Measurements from ENCODE around the gene NUDT9. TPM values are rescaled to one million over a fixed set of nuclear protein-coding genes. Genes with fewer than 3 reads are reported as not detected.
"Not testable (repeated sequence)": the region's sequence is repeated elsewhere in the genome, so short reads cannot be mapped to it uniquely, and the experiment has no call there.

NUDT9 gene
- total RNA-seq, 1 experiment from 2014 or later = 28.7 TPM

DNA sequence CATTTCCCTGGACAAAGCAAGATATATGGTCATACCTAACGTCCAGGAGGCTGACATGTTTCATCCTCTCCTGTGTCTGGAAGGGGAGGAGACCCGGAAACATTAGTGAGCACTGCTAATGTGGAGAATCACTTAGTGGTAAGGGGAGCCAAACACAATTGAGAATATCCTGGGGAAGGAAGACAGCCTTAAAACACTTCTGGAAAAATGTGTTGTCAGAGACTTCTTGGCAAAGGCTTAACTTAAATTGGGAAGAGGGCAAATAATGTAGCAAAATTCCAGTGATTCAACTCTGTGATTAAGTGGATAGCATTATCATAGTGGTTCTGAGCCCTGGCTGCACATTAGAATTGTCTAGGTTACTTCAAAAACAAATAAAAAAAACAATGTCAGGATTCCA lies 67.3 kb downstream of the NUDT9 start:
- TF ChIP-seq, protein P1, sequence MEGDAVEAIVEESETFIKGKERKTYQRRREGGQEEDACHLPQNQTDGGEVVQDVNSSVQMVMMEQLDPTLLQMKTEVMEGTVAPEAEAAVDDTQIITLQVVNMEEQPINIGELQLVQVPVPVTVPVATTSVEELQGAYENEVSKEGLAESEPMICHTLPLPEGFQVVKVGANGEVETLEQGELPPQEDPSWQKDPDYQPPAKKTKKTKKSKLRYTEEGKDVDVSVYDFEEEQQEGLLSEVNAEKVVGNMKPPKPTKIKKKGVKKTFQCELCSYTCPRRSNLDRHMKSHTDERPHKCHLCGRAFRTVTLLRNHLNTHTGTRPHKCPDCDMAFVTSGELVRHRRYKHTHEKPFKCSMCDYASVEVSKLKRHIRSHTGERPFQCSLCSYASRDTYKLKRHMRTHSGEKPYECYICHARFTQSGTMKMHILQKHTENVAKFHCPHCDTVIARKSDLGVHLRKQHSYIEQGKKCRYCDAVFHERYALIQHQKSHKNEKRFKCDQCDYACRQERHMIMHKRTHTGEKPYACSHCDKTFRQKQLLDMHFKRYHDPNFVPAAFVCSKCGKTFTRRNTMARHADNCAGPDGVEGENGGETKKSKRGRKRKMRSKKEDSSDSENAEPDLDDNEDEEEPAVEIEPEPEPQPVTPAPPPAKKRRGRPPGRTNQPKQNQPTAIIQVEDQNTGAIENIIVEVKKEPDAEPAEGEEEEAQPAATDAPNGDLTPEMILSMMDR (IDR thresholded peaks at IDR 0.05; ENCODE audit: insufficient read depth in 1 of 2, low read depth in 1 of 2, low read length in 1 of 2, severe bottlenecking in 1 of 2, unreplicated experiment in 1 of 2) = no peak
- POLR2A ChIA-PET = no interaction called here
- H3K27ac Mint-ChIP-seq (ENCODE audit: unreplicated experiment) = no peak overlapping the region

DNA sequence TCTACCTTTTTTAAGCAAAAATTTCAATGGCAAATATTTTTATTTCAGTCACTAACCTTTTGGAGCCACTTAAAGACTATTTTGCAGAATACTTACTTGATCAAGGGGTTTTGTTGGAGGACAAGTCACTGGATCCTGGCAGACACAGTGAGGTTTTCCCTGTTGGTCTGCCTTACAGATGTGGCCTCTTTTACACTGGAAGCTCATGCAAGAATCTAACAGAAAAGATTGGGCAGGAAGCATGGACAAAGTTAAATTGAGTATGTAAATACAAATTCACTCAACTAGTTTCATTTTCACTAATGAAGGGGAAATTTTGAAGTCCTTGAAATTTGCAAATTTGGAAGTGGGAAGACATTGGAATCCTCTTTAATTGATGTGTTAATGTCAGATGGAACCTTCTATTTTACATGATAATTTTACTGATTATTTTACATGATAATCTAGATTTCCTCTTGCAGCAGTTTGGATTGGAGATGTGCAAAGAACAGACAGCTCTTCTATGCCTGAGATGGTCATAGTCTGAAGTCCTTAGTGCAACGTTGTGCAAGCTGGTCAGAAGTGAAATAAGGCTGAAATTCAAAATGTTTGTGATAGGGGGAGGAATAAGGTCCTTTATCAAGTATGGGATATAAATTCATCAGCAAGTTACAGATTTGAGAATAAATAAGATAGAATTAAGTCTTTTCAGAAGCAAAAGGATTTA lies 68.4 kb downstream of the NUDT9 start:
- no peaks in the 10 kb centered on the region for H3K27me3 Mint-ChIP-seq (ENCODE audit: insufficient read depth, unreplicated experiment)
- no peak overlapping the region for H3K27ac Mint-ChIP-seq (ENCODE audit: unreplicated experiment)
- Histone ChIP-seq H3K36me3 (ENCODE audit: control insufficient read depth, insufficient read depth, low read length) (no peaks in the 10 kb centered on the region), H3K27me3 (replicated peaks; ENCODE audit: control insufficient read depth, insufficient read depth, low read length) (no peaks in the 10 kb centered on the region), H3K4me1 (no peaks in the 10 kb centered on the region), H3K9me3 (no peaks in the 10 kb centered on the region), H3K4me3 (ENCODE audit: low read depth, low read length) (no peak overlapping the region)
- intact Hi-C loops (cut with micrococcal nuclease; ENCODE audit: unreplicated experiment) = no loop called here
- no peaks in the 10 kb centered on the region for H3K4me1 Mint-ChIP-seq (ENCODE audit: low read depth, unreplicated experiment)
- H3K4me3 Mint-ChIP-seq (ENCODE audit: unreplicated experiment) = no peak overlapping the region
- no TSS peak for BruUV-seq (replicated peaks)
- TF ChIP-seq, protein P1 (IDR thresholded peaks at IDR 0.05; ENCODE audit: insufficient read depth in 1 of 2, low read depth in 1 of 2, low read length in 1 of 2, severe bottlenecking in 1 of 2, unreplicated experiment in 1 of 2) = no peak
- ChIA-PET CTCF (no interaction called here), POLR2A (no interaction called here)
- no peaks in the 10 kb centered on the region for H3K9me3 Mint-ChIP-seq (ENCODE audit: unreplicated experiment)
- DNase-seq = no peak
- H3K36me3 Mint-ChIP-seq (ENCODE audit: insufficient read depth, unreplicated experiment) = no peaks in the 10 kb centered on the region

More for the DNA sequence above, 67.3 kb downstream of the NUDT9 start:
- no TSS peak for BruUV-seq (replicated peaks)
- DNase-seq = no peak
- intact Hi-C loops (cut with micrococcal nuclease; ENCODE audit: unreplicated experiment) = no loop called here
- Histone ChIP-seq H3K27me3 (replicated peaks; ENCODE audit: control insufficient read depth, insufficient read depth, low read length) (no peaks in the 10 kb centered on the region), H3K4me3 (ENCODE audit: low read depth, low read length) (no peak overlapping the region), H3K4me1 (no peaks in the 10 kb centered on the region), H3K36me3 (ENCODE audit: control insufficient read depth, insufficient read depth, low read length) (no peaks in the 10 kb centered on the region), H3K9me3 (no peaks in the 10 kb centered on the region)
- H3K4me1 Mint-ChIP-seq (ENCODE audit: low read depth, unreplicated experiment) = no peaks in the 10 kb centered on the region
- H3K9me3 Mint-ChIP-seq (ENCODE audit: unreplicated experiment) = no peaks in the 10 kb centered on the region
- H3K27me3 Mint-ChIP-seq (ENCODE audit: insufficient read depth, unreplicated experiment) = no peaks in the 10 kb centered on the region
- no peak overlapping the region for H3K4me3 Mint-ChIP-seq (ENCODE audit: unreplicated experiment)
- H3K36me3 Mint-ChIP-seq (ENCODE audit: insufficient read depth, unreplicated experiment) = no peaks in the 10 kb centered on the region
- CTCF ChIA-PET = no interaction called here

DNA sequence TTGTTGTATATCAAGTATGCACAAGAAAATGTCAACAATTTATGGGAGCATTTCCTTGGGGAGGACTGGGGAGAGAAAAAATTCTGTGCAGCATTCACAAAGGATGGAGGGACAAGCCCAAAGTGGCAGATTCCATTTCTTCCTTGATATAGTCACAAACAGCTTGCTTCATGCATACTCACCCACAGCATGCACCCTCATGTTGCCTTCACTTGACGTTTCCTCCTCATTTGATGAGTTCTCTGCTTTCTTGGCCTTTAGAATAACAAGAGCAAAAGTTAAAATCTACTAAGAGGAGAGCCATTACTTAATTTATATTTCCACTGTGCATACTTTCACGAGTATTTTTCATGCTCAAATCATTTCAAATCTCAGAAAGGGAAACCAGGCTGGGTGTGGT lies 69.1 kb downstream of the NUDT9 start:
- TF ChIP-seq, protein P1 (IDR thresholded peaks at IDR 0.05; ENCODE audit: insufficient read depth in 1 of 2, low read depth in 1 of 2, low read length in 1 of 2, severe bottlenecking in 1 of 2, unreplicated experiment in 1 of 2) = no peak
- POLR2A ChIA-PET = no interaction called here
- no peaks in the 10 kb centered on the region for H3K27me3 ChIP-seq (replicated peaks; ENCODE audit: control insufficient read depth, insufficient read depth, low read length)
- H3K4me1 ChIP-seq = no peaks in the 10 kb centered on the region
- DNase-seq = no peak
- Mint-ChIP-seq H3K4me1 (ENCODE audit: low read depth, unreplicated experiment) (no peaks in the 10 kb centered on the region), H3K4me3 (ENCODE audit: unreplicated experiment) (no peak overlapping the region), H3K27ac (ENCODE audit: unreplicated experiment) (no peak overlapping the region), H3K27me3 (ENCODE audit: insufficient read depth, unreplicated experiment) (no peaks in the 10 kb centered on the region), H3K9me3 (ENCODE audit: unreplicated experiment) (no peaks in the 10 kb centered on the region), H3K36me3 (ENCODE audit: insufficient read depth, unreplicated experiment) (no peaks in the 10 kb centered on the region)
- no peaks in the 10 kb centered on the region for H3K9me3 ChIP-seq
- BruUV-seq (replicated peaks) = no TSS peak
- intact Hi-C loops (cut with micrococcal nuclease; ENCODE audit: unreplicated experiment) = no loop called here
- H3K36me3 ChIP-seq (ENCODE audit: control insufficient read depth, insufficient read depth, low read length) = no peaks in the 10 kb centered on the region
- CTCF ChIA-PET = no interaction called here
- H3K4me3 ChIP-seq (ENCODE audit: low read depth, low read length) = no peak overlapping the region

DNA sequence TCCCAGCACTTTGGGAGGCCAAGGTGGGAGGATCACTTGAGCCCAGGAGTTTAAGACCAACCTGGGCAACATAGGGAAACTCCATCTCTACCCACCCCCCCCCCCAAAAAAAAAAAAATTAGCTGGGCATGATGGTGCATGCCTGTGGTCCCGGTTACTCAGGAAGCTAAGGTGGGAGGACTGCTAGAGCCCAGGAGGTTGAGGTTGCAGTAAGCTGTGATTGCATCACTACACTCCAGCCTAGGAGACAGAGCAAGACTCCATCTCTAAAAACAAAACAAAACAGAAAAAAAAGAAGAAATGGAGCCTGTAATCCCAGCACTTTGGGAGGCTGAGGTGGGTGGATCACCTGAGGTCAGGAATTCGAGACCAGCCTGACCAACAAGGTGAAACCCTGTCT lies 69.5 kb downstream of the NUDT9 start:
- H3K4me1 ChIP-seq; H3K4me1 Mint-ChIP-seq (ENCODE audit: low read depth, unreplicated experiment); H3K9me3 Mint-ChIP-seq (ENCODE audit: unreplicated experiment); H3K27me3 Mint-ChIP-seq (ENCODE audit: insufficient read depth, unreplicated experiment); H3K27ac Mint-ChIP-seq (ENCODE audit: unreplicated experiment); H3K4me3 Mint-ChIP-seq (ENCODE audit: unreplicated experiment); POLR2A ChIA-PET; H3K36me3 ChIP-seq (ENCODE audit: control insufficient read depth, insufficient read depth, low read length); H3K36me3 Mint-ChIP-seq (ENCODE audit: insufficient read depth, unreplicated experiment); DNase-seq; intact Hi-C loops (cut with micrococcal nuclease; ENCODE audit: unreplicated experiment); H3K4me3 ChIP-seq (ENCODE audit: low read depth, low read length); H3K27me3 ChIP-seq (replicated peaks; ENCODE audit: control insufficient read depth, insufficient read depth, low read length); CTCF ChIA-PET; BruUV-seq (replicated peaks); H3K9me3 ChIP-seq: not testable (repeated sequence)
